ENCODE results near the gene AMFR. TPM values are rescaled to one million over a fixed set of nuclear protein-coding genes. Genes with fewer than 3 reads are reported as not detected.

AMFR gene
- total and polyA plus RNA-seq, 2 of the 13 experiments (the other 11 are each of a cell fraction or from before 2014, with no cell fraction given), result 52.9 to 108 TPM

DNA sequence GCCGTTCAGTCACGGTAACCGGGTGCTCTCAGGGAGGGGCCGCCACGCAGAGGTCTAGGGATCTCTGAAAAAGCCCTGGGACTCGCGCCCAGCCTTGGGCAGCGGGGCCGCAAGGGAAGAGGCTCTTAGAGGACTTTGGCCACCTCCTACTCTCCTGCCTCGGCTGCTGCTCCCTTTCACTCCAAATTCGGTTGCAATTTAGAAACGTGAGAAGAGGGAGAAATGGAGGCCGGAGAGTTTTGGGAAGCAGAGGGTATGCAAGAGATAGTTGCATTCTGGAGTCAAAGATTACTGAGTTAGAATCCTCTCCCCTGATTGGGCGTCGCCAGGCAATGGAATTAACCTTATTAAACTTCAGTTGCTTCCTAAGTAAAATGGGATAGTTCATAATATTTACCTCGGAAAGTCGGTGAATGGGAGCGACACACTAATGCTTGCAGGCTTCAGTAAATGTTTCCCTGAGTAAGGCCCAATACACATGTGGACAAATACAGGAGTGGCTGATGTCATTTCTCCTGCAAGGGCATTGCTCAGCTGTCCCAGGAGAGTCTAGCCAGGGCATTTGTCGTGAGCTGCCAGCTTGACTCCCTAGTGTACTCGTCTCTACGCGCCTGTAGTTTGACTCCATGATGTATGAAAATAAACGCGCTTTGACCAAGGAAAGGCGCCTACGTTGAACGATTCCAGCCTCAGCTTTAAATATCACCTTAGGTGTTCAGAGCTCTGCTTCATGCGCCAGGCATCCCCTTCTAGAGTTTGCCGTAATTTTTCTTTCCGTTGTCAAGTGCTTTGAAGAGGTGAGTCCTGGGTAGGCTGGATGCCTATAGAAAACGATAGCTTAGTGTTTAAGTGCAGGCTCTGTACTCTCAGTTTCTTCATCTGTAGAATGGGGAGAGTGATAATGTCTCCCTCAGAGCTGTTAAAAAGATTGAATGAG, 26.7 kb upstream of the AMFR start (continued):
- TF ChIP-seq ZNF7 (CRISPR knock-in tag; IDR thresholded peaks at IDR 0.05) (no peak), ZBTB8A (CRISPR knock-in tag; IDR thresholded peaks at IDR 0.05; ENCODE audit: borderline replicate concordance, low read depth) (no peak), IRF2 (CRISPR knock-in tag; IDR thresholded peaks at IDR 0.05) (no peak; the same call in 1 of the 2 replicates), SNAI1 (CRISPR knock-in tag; IDR thresholded peaks at IDR 0.05; ENCODE audit: borderline replicate concordance) (no peak), TAF15 (IDR thresholded peaks at IDR 0.05; ENCODE audit: low read depth, low read length, poor library complexity, severe bottlenecking) (no peak), KAT8 (CRISPR knock-in tag; IDR thresholded peaks at IDR 0.05) (no peak), MEF2D (CRISPR knock-in tag; IDR thresholded peaks at IDR 0.05) (no peak; the same call in 1 of the 2 replicates), RELA (CRISPR knock-in tag; IDR thresholded peaks at IDR 0.05) (no peak), EED (CRISPR knock-in tag; IDR thresholded peaks at IDR 0.05) (0 out of 2 replicates have a peak, but pooled peaks have one; percentile 11), REPIN1 (CRISPR knock-in tag; IDR thresholded peaks at IDR 0.05; ENCODE audit: borderline replicate concordance, low read depth) (peak; percentile 71; the same call in 1 of the 2 replicates), ZFP37 (CRISPR knock-in tag; IDR thresholded peaks at IDR 0.05; ENCODE audit: borderline replicate concordance) (0 out of 2 replicates have a peak, but pooled peaks have one; percentile 7), HMGXB3 (CRISPR knock-in tag; IDR thresholded peaks at IDR 0.05; ENCODE audit: borderline replicate concordance) (no peak), PRPF4 (IDR thresholded peaks at IDR 0.05; ENCODE audit: low read depth, low read length, poor library complexity, severe bottlenecking) (no peak), ZNF552 (CRISPR knock-in tag; IDR thresholded peaks at IDR 0.05; ENCODE audit: borderline replicate concordance) (no peak), ZNF263 (CRISPR knock-in tag; IDR thresholded peaks at IDR 0.05) (peak; percentile 21; the same call in 1 of the 2 replicates), PAX8 (CRISPR knock-in tag; IDR thresholded peaks at IDR 0.05; ENCODE audit: borderline replicate concordance) (no peak), KMT2B (CRISPR knock-in tag; IDR thresholded peaks at IDR 0.05) (no peak), MZF1 (CRISPR knock-in tag; IDR thresholded peaks at IDR 0.05; ENCODE audit: borderline replicate concordance) (peak; percentile 74; the same call in 1 of the 2 replicates), TARDBP (CRISPR knock-in tag; IDR thresholded peaks at IDR 0.05) (no peak), ATAD3A (CRISPR knock-in tag; IDR thresholded peaks at IDR 0.05) (no peak)
- TF ChIP-seq, protein P1, sequence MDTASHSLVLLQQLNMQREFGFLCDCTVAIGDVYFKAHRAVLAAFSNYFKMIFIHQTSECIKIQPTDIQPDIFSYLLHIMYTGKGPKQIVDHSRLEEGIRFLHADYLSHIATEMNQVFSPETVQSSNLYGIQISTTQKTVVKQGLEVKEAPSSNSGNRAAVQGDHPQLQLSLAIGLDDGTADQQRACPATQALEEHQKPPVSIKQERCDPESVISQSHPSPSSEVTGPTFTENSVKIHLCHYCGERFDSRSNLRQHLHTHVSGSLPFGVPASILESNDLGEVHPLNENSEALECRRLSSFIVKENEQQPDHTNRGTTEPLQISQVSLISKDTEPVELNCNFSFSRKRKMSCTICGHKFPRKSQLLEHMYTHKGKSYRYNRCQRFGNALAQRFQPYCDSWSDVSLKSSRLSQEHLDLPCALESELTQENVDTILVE (CRISPR knock-in tag; IDR thresholded peaks at IDR 0.05), result 0 out of 2 replicates have a peak, but pooled peaks have one; percentile 4
- TF ChIP-seq, protein P2, sequence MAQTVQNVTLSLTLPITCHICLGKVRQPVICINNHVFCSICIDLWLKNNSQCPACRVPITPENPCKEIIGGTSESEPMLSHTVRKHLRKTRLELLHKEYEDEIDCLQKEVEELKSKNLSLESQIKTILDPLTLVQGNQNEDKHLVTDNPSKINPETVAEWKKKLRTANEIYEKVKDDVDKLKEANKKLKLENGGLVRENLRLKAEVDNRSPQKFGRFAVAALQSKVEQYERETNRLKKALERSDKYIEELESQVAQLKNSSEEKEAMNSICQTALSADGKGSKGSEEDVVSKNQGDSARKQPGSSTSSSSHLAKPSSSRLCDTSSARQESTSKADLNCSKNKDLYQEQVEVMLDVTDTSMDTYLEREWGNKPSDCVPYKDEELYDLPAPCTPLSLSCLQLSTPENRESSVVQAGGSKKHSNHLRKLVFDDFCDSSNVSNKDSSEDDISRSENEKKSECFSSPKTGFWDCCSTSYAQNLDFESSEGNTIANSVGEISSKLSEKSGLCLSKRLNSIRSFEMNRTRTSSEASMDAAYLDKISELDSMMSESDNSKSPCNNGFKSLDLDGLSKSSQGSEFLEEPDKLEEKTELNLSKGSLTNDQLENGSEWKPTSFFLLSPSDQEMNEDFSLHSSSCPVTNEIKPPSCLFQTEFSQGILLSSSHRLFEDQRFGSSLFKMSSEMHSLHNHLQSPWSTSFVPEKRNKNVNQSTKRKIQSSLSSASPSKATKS (CRISPR knock-in tag; IDR thresholded peaks at IDR 0.05), result 0 out of 2 replicates have a peak, but pooled peaks have one; percentile 58
